Activated B cell treated with CpG ODN at 0.5 μM for 24 hours (primary cell): ENCODE measurements around the gene SEMA5A. TPM values are rescaled to one million over a fixed set of nuclear protein-coding genes. Genes with fewer than 3 reads are reported as not detected.

Experiments
- ATAC-seq: fragments of 200-7000 bp; cut with Tn5 transposase; one replicate; pipeline ENCODE4 v1.10.0; 2021; ENCODE audit warnings: low read depth, mild to moderate bottlenecking, moderate library complexity
- CTCF ChIA-PET: fragments of 350-600 bp; sonication (Branson Sonifier 250); formaldehyde crosslinking; loops from one replicate; lab custom pipeline; 2021; ENCODE audit warnings: antibody characterized with exemption; lab: Charles Lee
- POLR2A ChIA-PET: fragments of 350-600 bp; sonication (Branson Sonifier 250); formaldehyde crosslinking; loops from one replicate; lab custom pipeline; 2021; ENCODE audit warnings: antibody characterized with exemption; lab: Charles Lee
- DNase-seq: peaks from one replicate; pipeline ENCODE4 v3.0.0; 2022
- H3K27ac Mint-ChIP-seq: one replicate; pipeline ENCODE4 v1.8.0; 2020; ENCODE audit warnings: mixed read lengths
- H3K27me3 Mint-ChIP-seq: one replicate; pipeline ENCODE4 v1.8.0; 2021; ENCODE audit warnings: mixed read lengths
- H3K36me3 Mint-ChIP-seq: one replicate; pipeline ENCODE4 v1.8.0; 2021; ENCODE audit warnings: low read depth, mixed read lengths
- H3K4me1 Mint-ChIP-seq: one replicate; pipeline ENCODE4 v1.8.0; 2021; ENCODE audit warnings: mixed read lengths
- H3K4me3 Mint-ChIP-seq: one replicate; pipeline ENCODE4 v1.8.0; 2020; ENCODE audit warnings: mild to moderate bottlenecking, mixed read lengths
- H3K9me3 Mint-ChIP-seq: one replicate; pipeline ENCODE4 v1.8.0; 2020; ENCODE audit warnings: mixed read lengths
- CTCF ChIP-seq: fragments of 200-600 bp; IDR thresholded peaks from one replicate; pipeline ENCODE4 v1.8.0; 2022; ENCODE audit warnings: antibody characterized with exemption, mild to moderate bottlenecking
- intact Hi-C: fragments of 100-400 bp; cut with micrococcal nuclease; formaldehyde crosslinking; loops from one replicate; pipeline ENCODE4 v1.15.1; 2024
- total RNA-seq: library from RNA; stranded (reverse); gene quantifications from 2 replicates; pipeline ENCODE4 v1.2.3, GENCODE V29; 2022

SEMA5A gene
- total RNA-seq, 1 donor from 2014 or later: not detected

GRCh38 chr5:9429691-9430215 is 116.1 kb downstream of the SEMA5A start:
- ChIA-PET CTCF (no interaction called here), POLR2A (no interaction called here)
- ATAC-seq: no peak
- Mint-ChIP-seq H3K4me3 (no peak overlapping the region), H3K27ac (no peak overlapping the region), H3K9me3 (no peaks in the 10 kb centered on the region), H3K27me3 (no peaks in the 10 kb centered on the region), H3K36me3 (no peaks in the 10 kb centered on the region), H3K4me1 (no peaks in the 10 kb centered on the region)
- no peak for TF ChIP-seq CTCF
- intact Hi-C loops: no loop called here
- no peak for DNase-seq

- ATAC-seq (no peak), DNase-seq (no peak)
- intact Hi-C loops: no loop called here
- H3K4me1 Mint-ChIP-seq: no peaks in the 10 kb centered on the region
- no peaks in the 10 kb centered on the region for H3K9me3 Mint-ChIP-seq
- H3K27me3 Mint-ChIP-seq: no peaks in the 10 kb centered on the region
- TF ChIP-seq CTCF: no peak
- H3K27ac Mint-ChIP-seq: no peak overlapping the region
- no peak overlapping the region for H3K4me3 Mint-ChIP-seq
- CTCF ChIA-PET: no interaction called here
- POLR2A ChIA-PET: no interaction called here
- no peaks in the 10 kb centered on the region for H3K36me3 Mint-ChIP-seq
Measured at GRCh38 chr5:9428272-9428671, 117.6 kb downstream of the SEMA5A start.

- H3K9me3 Mint-ChIP-seq: no peaks in the 10 kb centered on the region
- DNase-seq (no peak), ATAC-seq (no peak)
- intact Hi-C loops: no loop called here
- H3K27me3 Mint-ChIP-seq: no peaks in the 10 kb centered on the region
- H3K27ac Mint-ChIP-seq: no peak overlapping the region
- CTCF ChIA-PET: no interaction called here
- H3K36me3 Mint-ChIP-seq: no peaks in the 10 kb centered on the region
- no peak overlapping the region for H3K4me3 Mint-ChIP-seq
- no peak for TF ChIP-seq CTCF
- POLR2A ChIA-PET: no interaction called here
- no peaks in the 10 kb centered on the region for H3K4me1 Mint-ChIP-seq
Measured at GRCh38 chr5:9425710-9426109, 120.2 kb downstream of the SEMA5A start.

GRCh38 chr5:9423571-9423970 is 122.3 kb downstream of the SEMA5A start:
- Mint-ChIP-seq H3K36me3 (no peaks in the 10 kb centered on the region), H3K27me3 (no peaks in the 10 kb centered on the region), H3K9me3 (peaks cover 8% of the 10 kb centered on the region), H3K27ac (no peak overlapping the region), H3K4me3 (no peak overlapping the region), H3K4me1 (no peaks in the 10 kb centered on the region)
- CTCF ChIA-PET: no interaction called here
- TF ChIP-seq CTCF: no peak
- ATAC-seq (no peak), DNase-seq (no peak)
- POLR2A ChIA-PET: no interaction called here
- intact Hi-C loops: no loop called here

GRCh38 chr5:9421884-9422283 is 124.0 kb downstream of the SEMA5A start:
- DNase-seq: no peak
- H3K27ac Mint-ChIP-seq: no peak overlapping the region
- no peak for TF ChIP-seq CTCF
- no peaks in the 10 kb centered on the region for H3K27me3 Mint-ChIP-seq
- H3K4me1 Mint-ChIP-seq: no peaks in the 10 kb centered on the region
- ChIA-PET POLR2A (no interaction called here), CTCF (no interaction called here)
- no peak for ATAC-seq
- intact Hi-C loops: no loop called here
- no peak overlapping the region for H3K4me3 Mint-ChIP-seq
- H3K9me3 Mint-ChIP-seq: peaks cover 10% of the 10 kb centered on the region
- H3K36me3 Mint-ChIP-seq: no peaks in the 10 kb centered on the region
